Measurements from ENCODE around the gene ANK3.

Gene ANK3

GRCh38 chr10:60376221-60377041, 13.2 kb downstream of the ANK3 start:
- no peak for DNase-seq

DNA sequence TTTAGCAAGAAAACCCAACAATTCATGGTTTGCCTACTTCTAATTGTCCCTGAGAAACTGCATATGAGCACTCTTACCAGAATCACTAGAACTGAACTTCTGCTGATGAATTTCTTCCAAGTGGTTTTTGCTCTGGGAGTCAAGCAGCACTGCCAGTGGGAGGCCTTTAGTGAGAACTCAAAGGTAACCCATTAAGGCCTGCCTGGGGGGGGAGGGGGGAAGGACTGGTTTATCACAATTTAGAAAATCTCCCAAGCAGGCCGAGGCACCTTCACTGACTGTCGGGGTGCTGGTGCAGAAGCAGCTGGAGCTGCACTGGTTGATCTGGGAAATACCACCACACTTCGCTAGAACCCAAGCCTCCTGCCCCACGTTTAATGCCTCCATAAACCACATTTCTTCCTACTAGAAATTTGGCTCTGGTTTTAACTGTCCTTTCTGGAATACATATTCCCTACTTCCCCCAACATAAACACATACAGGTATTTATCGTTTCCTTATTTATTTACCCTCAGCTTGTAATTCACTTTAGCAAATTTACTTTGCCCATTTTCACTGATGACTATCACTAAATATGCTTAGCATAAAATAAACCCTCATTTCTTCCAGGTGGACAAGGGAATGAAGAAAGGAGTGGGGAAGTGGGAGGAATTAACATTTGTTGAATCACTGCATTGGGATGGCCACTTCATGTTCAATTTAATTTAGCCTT, 14.2 kb downstream of the ANK3 start:
- no peak for DNase-seq

GRCh38 chr10:60374836-60375235, 14.8 kb downstream of the ANK3 start:
- DNase-seq = no peak

DNA sequence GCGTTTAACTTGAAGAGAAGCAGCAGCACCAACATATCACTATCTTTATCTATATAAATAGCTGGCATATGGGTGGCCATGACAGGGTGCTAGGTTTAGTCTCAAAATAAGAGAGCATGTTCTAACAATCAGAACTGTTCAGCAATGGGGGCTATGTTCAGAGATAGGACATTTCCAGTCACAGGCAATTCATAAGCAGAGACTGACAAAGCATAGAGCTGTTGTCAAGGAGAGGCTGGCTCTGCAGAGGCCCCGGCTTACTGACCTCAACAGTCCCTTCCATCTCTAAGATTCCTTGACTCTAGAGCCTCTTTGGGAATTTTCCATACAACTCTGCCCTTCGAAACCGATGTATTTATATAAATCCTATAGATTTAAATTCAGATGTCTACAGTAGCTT, 17.2 kb downstream of the ANK3 start:
- DNase-seq = no peak

DNA sequence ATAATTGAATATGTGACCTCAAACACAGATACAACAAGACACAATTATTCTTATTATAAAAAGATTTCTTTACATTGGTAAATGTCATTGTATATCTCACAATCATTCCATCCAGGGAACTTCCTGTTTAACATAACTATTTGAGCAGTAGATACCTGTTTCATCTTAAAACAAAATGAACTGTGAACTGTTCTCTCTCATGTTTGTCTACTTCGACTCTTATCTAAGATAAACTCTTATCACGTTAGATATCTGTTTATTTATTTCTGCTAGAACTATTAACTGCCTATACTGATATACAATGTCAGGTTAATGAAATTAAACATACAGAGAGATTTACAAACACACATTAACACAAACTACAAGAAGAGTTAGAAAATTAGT, 20.1 kb downstream of the ANK3 start:
- DNase-seq = no peak

DNA sequence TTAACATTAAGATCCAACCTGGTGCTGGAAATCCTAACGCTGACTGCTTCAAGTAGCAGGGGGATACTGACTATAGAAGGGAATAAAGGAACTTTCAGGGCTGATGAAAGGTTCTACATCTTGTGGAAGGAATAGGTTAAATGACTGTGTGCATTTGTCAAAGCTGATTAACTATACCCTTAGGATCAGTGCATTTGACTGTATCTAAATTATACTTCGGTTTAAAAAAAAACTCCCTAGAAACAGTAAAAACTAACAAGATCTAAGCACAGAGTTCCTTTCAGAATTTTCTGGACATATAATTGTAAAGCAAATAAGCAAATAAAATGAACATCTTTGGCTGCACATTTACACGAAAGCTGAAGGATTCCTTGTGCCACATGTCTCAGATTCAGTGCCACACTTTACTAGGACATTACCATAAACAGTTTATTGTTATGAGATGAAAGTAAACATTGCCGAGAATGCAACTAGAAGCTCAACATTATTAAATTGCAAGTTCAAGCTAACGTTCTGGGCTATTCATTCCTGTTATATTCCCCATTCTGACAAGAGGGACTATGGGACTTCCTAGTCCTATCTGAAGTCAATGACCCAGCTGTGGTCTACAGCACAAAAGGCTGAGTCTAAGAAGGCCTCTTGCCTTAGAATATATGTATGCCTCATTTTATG, 20.7 kb downstream of the ANK3 start:
- no peak for DNase-seq

DNA sequence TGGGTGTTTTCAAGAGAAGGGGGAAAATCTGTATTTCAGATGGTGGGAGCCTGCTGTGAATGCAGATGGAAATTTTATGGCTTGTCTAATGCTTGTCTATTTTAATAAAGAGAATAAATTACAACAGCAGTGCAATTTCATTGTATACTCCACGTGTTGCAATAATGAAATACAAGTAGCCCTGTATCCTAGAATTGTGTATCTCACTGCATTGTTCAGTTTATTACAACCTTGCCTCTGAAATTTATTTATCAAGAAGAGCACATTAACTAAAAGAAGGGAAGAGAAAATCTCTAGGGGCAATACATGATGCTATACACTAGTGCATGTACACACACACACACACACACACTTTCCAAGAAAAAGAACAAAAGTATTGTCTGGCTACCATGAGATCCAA, 21.8 kb downstream of the ANK3 start:
- no peak for DNase-seq

DNA sequence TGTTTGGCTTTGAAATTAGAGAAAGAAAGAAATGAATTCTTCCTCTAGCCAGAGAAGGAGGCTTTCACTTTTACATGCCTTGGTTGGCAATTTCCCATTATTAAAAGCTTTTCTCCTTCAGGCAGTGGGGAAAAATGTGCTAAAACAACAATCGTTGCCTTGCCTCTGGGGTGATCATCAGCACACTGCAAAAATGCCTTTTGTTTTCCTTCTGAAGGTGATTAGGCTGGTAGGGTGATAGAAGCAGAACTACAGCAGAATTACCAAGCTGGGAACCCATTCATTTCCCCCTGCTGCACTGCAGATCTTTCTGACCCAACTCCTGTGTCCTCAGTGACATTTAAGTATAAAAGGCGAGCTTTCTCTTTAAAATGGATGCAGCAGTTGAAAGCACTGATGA, 22.2 kb downstream of the ANK3 start:
- DNase-seq = no peak

GRCh38 chr10:60367024-60367423, 22.7 kb downstream of the ANK3 start:
- no peak for DNase-seq

- DNase-seq = no peak
These were observed 26.5 kb downstream of the ANK3 start for GRCh38 chr10:60363187-60363586.

DNA sequence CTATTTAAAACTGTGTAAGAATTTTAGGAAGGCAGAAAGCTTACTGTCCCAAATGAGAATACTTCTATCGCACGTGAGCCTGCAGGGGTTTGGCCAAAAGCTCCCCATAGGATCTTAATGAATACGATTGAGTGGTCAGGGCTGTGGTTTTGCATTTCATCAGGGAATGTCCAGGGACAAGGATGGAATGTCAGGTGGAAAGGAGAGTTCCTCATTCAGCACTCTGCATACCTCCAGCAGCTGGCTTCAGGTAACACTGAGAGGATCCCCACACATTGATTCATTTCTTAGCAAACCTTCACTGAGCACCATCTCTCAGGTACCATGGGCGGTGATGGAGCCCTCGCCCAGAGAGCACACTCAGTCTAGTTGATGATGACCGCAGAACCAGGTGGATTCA, 27.2 kb downstream of the ANK3 start:
- DNase-seq = no peak

GRCh38 chr10:60359066-60359465, 30.6 kb downstream of the ANK3 start:
- DNase-seq = no peak

GRCh38 chr10:60358282-60358681, 31.4 kb downstream of the ANK3 start:
- no peak for DNase-seq

DNA sequence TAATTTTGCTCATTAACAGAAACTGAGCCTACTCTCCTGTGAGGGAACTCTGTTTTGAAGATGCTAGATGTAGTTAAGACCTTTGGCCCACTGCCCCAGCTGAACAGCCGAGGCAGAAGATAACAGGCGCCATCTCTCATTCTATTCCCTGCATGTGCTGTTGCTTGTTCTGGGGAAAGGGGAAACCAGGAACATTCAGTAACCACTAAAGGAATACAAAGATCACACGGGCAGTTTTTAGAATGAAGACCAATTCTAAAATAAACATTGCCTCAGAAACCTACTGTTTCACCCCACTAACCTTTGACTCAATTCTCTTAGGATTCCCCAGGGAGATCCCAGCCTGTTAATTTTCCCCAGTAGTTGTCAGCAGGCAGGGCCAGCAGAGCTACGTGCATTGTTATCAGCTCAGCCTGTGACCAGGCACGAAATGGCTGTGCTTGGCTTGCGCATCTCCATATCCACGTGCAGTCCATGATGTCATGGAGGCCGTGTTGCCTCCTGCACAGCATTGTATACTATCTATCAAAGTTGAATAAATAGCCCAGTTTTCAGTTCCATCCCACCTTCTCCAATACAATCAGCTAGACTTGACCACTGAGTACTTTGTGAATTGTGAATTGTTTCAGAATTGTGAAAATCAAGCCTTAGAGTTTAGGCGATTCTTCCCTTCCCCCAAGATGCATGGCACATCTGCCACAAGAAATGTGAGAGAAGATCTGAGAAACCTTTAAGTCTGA, 36.0 kb downstream of the ANK3 start:
- DNase-seq = no peak

DNA sequence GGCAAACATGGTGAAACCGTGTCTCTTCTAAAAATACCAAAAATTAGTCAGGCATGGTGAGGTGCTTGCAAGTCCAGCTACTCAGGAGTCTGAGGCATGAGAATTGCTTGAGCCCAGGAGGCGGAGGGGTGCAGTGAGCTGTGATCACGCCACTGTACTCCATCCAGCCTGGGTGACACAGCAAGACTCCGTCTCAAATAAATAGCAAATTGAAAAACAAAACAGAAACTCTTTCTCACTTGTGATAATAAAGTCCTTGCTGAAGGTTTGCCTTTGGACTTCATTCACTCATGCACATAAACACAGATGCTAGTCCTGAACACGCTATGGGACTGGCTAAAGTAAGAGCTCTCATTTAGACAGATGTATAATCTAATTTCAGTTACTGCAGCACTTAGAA, 37.6 kb downstream of the ANK3 start:
- DNase-seq = no peak

DNA sequence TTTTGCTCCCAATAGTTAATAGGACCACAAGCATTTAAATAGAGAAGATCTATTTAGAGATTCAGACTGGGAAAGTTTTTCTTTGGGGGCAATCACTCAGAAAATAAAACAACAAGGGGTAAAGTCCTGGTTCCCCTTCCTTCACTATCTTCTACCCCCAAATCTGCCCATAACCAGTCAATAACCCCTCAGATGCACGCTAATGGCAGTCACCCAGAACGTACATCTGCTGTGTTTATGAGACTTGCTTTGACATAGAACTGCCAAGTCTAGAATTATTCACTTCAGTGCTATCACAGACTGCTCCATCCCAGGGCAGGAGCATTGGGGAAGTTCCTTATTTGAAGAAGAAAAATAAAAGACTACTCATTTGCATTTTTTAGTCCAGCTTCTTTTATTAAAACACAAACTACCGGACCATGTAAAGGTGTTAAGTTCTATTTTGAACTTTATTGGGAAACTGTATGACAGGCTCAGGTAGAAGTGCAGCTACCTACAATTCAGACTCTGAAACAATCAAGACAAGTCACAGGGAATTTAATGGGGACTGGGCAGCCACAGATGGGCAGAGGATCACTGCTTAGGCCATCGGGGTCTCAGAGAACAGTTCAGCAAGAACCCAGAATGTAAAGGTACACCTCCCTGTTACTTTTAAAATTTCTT, 38.4 kb downstream of the ANK3 start:
- peak; percentile 8 for DNase-seq

DNA sequence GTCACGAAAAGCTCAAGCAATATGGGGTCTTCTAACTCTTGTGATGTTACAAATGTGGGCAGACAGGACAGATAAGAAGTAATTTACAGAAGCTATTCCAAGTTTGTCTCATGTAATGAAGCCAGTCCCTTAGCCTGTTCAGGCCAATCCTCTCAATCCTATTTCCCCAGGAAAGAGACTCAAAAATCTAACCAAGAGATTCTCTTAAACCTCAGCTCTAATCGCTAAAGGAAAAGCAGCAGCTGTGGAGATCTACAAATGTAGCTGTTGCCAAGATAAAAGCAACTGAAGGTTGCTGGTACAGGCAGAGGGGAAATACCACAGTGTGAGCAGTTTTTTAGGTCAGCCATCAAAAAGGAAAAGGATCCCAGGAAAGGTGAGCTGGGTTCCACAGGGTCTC, 39.3 kb downstream of the ANK3 start:
- no peak for DNase-seq

GRCh38 chr10:60349426-60349825, 40.2 kb downstream of the ANK3 start:
- DNase-seq = no peak

- no peak for DNase-seq
These were observed 40.7 kb downstream of the ANK3 start for GRCh38 chr10:60348982-60349381.

GRCh38 chr10:60347270-60347669, 42.4 kb downstream of the ANK3 start:
- no peak for DNase-seq

DNA sequence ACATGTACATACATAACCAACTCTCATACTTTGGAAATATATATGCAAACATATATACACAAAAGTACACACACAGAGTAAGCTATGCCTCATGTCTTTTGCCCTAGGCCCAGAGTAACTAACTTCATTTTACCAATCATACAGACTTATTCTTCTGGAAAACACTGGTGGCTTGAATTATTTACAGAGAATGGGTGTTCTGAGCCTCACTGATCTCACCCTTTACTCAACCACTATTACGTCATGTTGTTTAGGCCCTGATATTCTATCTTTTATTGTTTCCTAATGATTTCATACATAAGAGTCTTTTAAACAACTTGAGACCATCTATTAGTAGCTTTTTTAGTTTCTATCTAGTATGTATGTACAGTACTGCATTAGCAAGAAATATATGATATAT, 43.0 kb downstream of the ANK3 start:
- DNase-seq = no peak

- no peak for DNase-seq
These were observed 46.4 kb downstream of the ANK3 start for GRCh38 chr10:60343254-60343653.

GRCh38 chr10:60341969-60342368, 47.7 kb downstream of the ANK3 start:
- no peak for DNase-seq
